H1 (cell line): ENCODE data around the gene C15orf61. TPM values are rescaled to one million over a fixed set of nuclear protein-coding genes. Genes with fewer than 3 reads are reported as not detected.

ENCODE experiments used
- CTCF ChIA-PET: fragments of 300-600 bp; sonication (Branson Sonifier 250); formaldehyde crosslinking; loops from one replicate; lab custom pipeline; 2021; ENCODE audit not compliant: partially characterized antibody; lab: Charles Lee
- POLR2A ChIA-PET: fragments of 300-600 bp; sonication (Branson Sonifier 250); formaldehyde crosslinking; loops from one replicate; lab custom pipeline; 2021; ENCODE audit warnings: inconsistent platforms; ENCODE audit not compliant: partially characterized antibody; lab: Charles Lee
- DNase-seq, 2 experiments: peaks; one replicate each; pipeline versions ENCODE4 v3.0.0 to v3.0.0-alpha.2; 2010 to 2022; ENCODE audit warnings: low spot score in 2 of 2, low read depth in 1 of 2, mixed read lengths in 1 of 2
- FAIRE-seq: peaks from 2 replicates; lab custom pipeline; 2011; peaks lifted over from hg19 to GRCh38; lab: Jason Lieb, UNC
- H2AFZ ChIP-seq: 2 replicates; pipeline ENCODE4 v1.8.1; 2012; ENCODE audit warnings: low read length, inconsistent platforms
- H2AK5ac ChIP-seq: 2 replicates; pipeline ENCODE4 v1.6.1; 2013; ENCODE audit warnings: low read depth, low read length
- H2BK120ac ChIP-seq: replicated peaks from 2 replicates; pipeline ENCODE3; 2013; ENCODE audit warnings: low read depth, low read length, inconsistent platforms
- H2BK12ac ChIP-seq: 2 replicates; pipeline ENCODE4 v1.6.1; 2013; ENCODE audit warnings: low read depth, low read length
- H2BK15ac ChIP-seq: 2 replicates; pipeline ENCODE4 v1.6.1; 2013; ENCODE audit warnings: low read length
- H2BK20ac ChIP-seq: 2 replicates; pipeline ENCODE4 v1.6.1; 2013; ENCODE audit warnings: low read length
- H2BK5ac ChIP-seq: 2 replicates; pipeline ENCODE4 v1.6.1; 2013; ENCODE audit warnings: low read depth, low read length
- H3K14ac ChIP-seq: 2 replicates; pipeline ENCODE4 v1.6.1; 2013; ENCODE audit warnings: inconsistent platforms; ENCODE audit not compliant: insufficient read length
- H3K18ac ChIP-seq: 2 replicates; pipeline ENCODE4 v1.6.1; 2013; ENCODE audit warnings: low read length; ENCODE audit errors: extremely low read depth
- H3K23ac ChIP-seq: 2 replicates; pipeline ENCODE4 v1.6.1; 2013; ENCODE audit warnings: inconsistent platforms; ENCODE audit not compliant: insufficient read length
- H3K23me2 ChIP-seq: 2 replicates; pipeline ENCODE4 v1.6.1; 2013; ENCODE audit warnings: low read depth, low read length
- H3K27ac ChIP-seq: 2 replicates; pipeline ENCODE4 v1.6.1; 2011; ENCODE audit warnings: low read depth, low read length, inconsistent platforms
- H3K27me3 ChIP-seq, 4 experiments: replicated peaks in 1 of 4; 1 replicate in 1 of 4; 2 replicates in 3 of 4; pipeline versions ENCODE4 v1.6.1 to v1.8.1; 2011 to 2013; ENCODE audit warnings: low read length in 3 of 4, mild to moderate bottlenecking in 3 of 4, inconsistent platforms in 2 of 4, mixed read lengths in 2 of 4, moderate library complexity in 1 of 4; ENCODE audit not compliant: control insufficient read depth in 3 of 4, insufficient read depth in 3 of 4; ENCODE audit errors: extremely low read depth in 1 of 4
- H3K36me3 ChIP-seq, 4 experiments: 2 replicates each; pipeline versions ENCODE4 v1.6.1 to v1.8.1; 2011 to 2013; ENCODE audit warnings: mild to moderate bottlenecking in 4 of 4, low read length in 3 of 4, moderate library complexity in 2 of 4, control low read depth in 1 of 4, inconsistent platforms in 1 of 4; ENCODE audit not compliant: insufficient read depth in 4 of 4, control insufficient read depth in 2 of 4
- H3K4ac ChIP-seq: replicated peaks from 2 replicates; pipeline ENCODE3; 2013; ENCODE audit warnings: low read length, low read depth, mixed read lengths, inconsistent platforms; ENCODE audit not compliant: insufficient read length
- H3K4me1 ChIP-seq, 4 experiments: replicated peaks in 1 of 4; 1 replicate in 1 of 4; 2 replicates in 3 of 4; pipeline versions ENCODE4 v1.6.1 to v1.8.1; 2011 to 2013; ENCODE audit warnings: low read length in 3 of 4, inconsistent platforms in 2 of 4, mixed read lengths in 1 of 4; ENCODE audit not compliant: insufficient read depth in 4 of 4, control insufficient read depth in 3 of 4
- H3K4me2 ChIP-seq, 2 experiments: 2 replicates each; pipeline versions ENCODE4 v1.6.1 to v1.8.1; 2011 to 2013; ENCODE audit warnings: low read depth in 2 of 2, low read length in 2 of 2, control low read depth in 1 of 2, inconsistent platforms in 1 of 2, mild to moderate bottlenecking in 1 of 2; ENCODE audit not compliant: insufficient read depth in 1 of 2
- H3K4me3 ChIP-seq, 4 experiments: fragments of 200-600, 300-600 bp in 1 of 4; sonication (generic), shearing (Covaris generic), sonication (Bioruptor Twin) in 1 of 4; 2 replicates each; pipeline versions ENCODE4 v1.5.1 to v1.8.1; 2011 to 2016; ENCODE audit warnings: low read length in 4 of 4, low read depth in 3 of 4, control low read depth in 2 of 4, inconsistent platforms in 2 of 4, mild to moderate bottlenecking in 2 of 4, mixed read lengths in 1 of 4, moderate library complexity in 1 of 4; ENCODE audit not compliant: insufficient read depth in 2 of 4; ENCODE audit errors: extremely low read depth in 1 of 4
- H3K56ac ChIP-seq: replicated peaks from 2 replicates; pipeline ENCODE3; 2013; ENCODE audit warnings: low read depth, mild to moderate bottlenecking, mixed read lengths, low read length, inconsistent platforms; ENCODE audit not compliant: insufficient read length
- H3K79me1 ChIP-seq: 2 replicates; pipeline ENCODE4 v1.6.1; 2013; ENCODE audit warnings: low read depth, low read length, control low read depth
- H3K79me2 ChIP-seq, 2 experiments: 2 replicates each; pipeline versions ENCODE4 v1.6.1 to v1.8.1; 2012 to 2013; ENCODE audit warnings: low read length in 2 of 2, mild to moderate bottlenecking in 2 of 2, inconsistent platforms in 1 of 2; ENCODE audit not compliant: insufficient read depth in 2 of 2, control insufficient read depth in 1 of 2
- H3K9ac ChIP-seq, 4 experiments: replicated peaks in 1 of 4; 1 replicate in 1 of 4; 2 replicates in 3 of 4; pipeline versions ENCODE4 v1.6.1 to v1.8.1; 2011 to 2013; ENCODE audit warnings: low read depth in 3 of 4, low read length in 3 of 4, control low read depth in 2 of 4, mild to moderate bottlenecking in 2 of 4, moderate library complexity in 2 of 4, inconsistent platforms in 1 of 4; ENCODE audit errors: extremely low read depth in 1 of 4
- H3K9me3 ChIP-seq, 2 experiments: 2 replicates each; pipeline versions ENCODE4 v1.6.1 to v1.8.1; 2012 to 2013; ENCODE audit warnings: mild to moderate bottlenecking in 2 of 2, moderate library complexity in 2 of 2, control low read depth in 1 of 2, inconsistent platforms in 1 of 2, low read depth in 1 of 2, low read length in 1 of 2, mixed read lengths in 1 of 2; ENCODE audit not compliant: insufficient read depth in 2 of 2
- H4K20me1 ChIP-seq, 2 experiments: replicated peaks in 1 of 2; 2 replicates each; pipeline versions ENCODE3 to v1.8.1; 2011 to 2013; ENCODE audit warnings: inconsistent platforms in 2 of 2, low read length in 2 of 2, mild to moderate bottlenecking in 1 of 2; ENCODE audit not compliant: insufficient read depth in 2 of 2, control insufficient read depth in 1 of 2
- H4K5ac ChIP-seq: 2 replicates; pipeline ENCODE4 v1.6.1; 2013; ENCODE audit warnings: low read length, low read depth, mixed read lengths, inconsistent platforms; ENCODE audit not compliant: insufficient read length
- H4K8ac ChIP-seq: 2 replicates; pipeline ENCODE4 v1.8.0; 2013; ENCODE audit warnings: mild to moderate bottlenecking, moderate library complexity, low read length, inconsistent platforms; ENCODE audit not compliant: insufficient read depth; ENCODE audit errors: extremely low read depth
- H4K91ac ChIP-seq: replicated peaks from 2 replicates; pipeline ENCODE3; 2013; ENCODE audit warnings: low read length, mixed read lengths, inconsistent platforms; ENCODE audit not compliant: insufficient read length
- CHD1 ChIP-seq: IDR thresholded peaks from 2 replicates; pipeline ENCODE4 v1.6.1; 2012; ENCODE audit warnings: low read depth, low read length, improper control_type of control experiment
- EZH2 ChIP-seq: fragments of 200-600 bp; sonication (generic); IDR thresholded peaks from 2 replicates; pipeline ENCODE4 v1.7.1; 2012; ENCODE audit warnings: low read depth, mild to moderate bottlenecking, moderate library complexity, low read length, inconsistent platforms; ENCODE audit not compliant: severe bottlenecking
- HDAC6 ChIP-seq: IDR thresholded peaks from one replicate; pipeline ENCODE4 v1.7.1; 2012; ENCODE audit warnings: low read depth, mild to moderate bottlenecking, inconsistent platforms, low read length, moderate library complexity
- KDM1A ChIP-seq: fragments of 200-600, 300-600 bp; sonication (generic); IDR thresholded peaks from 2 replicates; pipeline ENCODE4 v1.7.1; 2016; ENCODE audit warnings: mild to moderate bottlenecking, low read length, borderline replicate concordance
- RXRA ChIP-seq: IDR thresholded peaks from 2 replicates; pipeline ENCODE4 v1.6.1; 2011; ENCODE audit warnings: low read depth, mild to moderate bottlenecking, low read length, moderate library complexity; ENCODE audit not compliant: insufficient read depth
- SIX5 ChIP-seq: IDR thresholded peaks from 2 replicates; pipeline ENCODE4 v1.6.1; 2011; ENCODE audit warnings: mild to moderate bottlenecking, low read depth, low read length
- SP4 ChIP-seq: IDR thresholded peaks from 2 replicates; pipeline ENCODE4 v1.6.1; 2012; ENCODE audit warnings: low read length, inconsistent platforms
- TAF1 ChIP-seq: IDR thresholded peaks from 2 replicates; pipeline ENCODE4 v1.6.1; 2011; ENCODE audit warnings: mild to moderate bottlenecking, low read depth, low read length
- TEAD4 ChIP-seq: IDR thresholded peaks from 2 replicates; pipeline ENCODE4 v1.6.1; 2012; ENCODE audit warnings: low read depth, low read length, inconsistent platforms, mixed read lengths
- WGBS, 2 experiments: shearing (Covaris generic) in 1 of 2; methylation state at CpG; one replicate each; pipeline versions ENCODE4 v1.1.6 to v1.1.7; 2013 to 2015; ENCODE audit warnings: low lambda C conversion rate in 2 of 2, mixed read lengths in 2 of 2, inconsistent platforms in 1 of 2, low coverage in 1 of 2, missing lambda C conversion rate in 1 of 2; ENCODE audit not compliant: insufficient replicate concordance in 2 of 2, insufficient coverage in 1 of 2, insufficient read length in 1 of 2; ENCODE audit errors: extremely low coverage in 1 of 2, missing lambda C conversion rate in 1 of 2; 5-methylcytosine and 5-hydroxymethylcytosine counted together
- polyA plus RNA-seq, 7 experiments: library from polyadenylated mRNA; depleted of rRNA in 3 of 7; stranded (reverse) in 5 of 7; unstranded in 2 of 7; fragments of >200 nt in 5 of 7; fragments of 200-250 nt in 2 of 7; gene quantifications; 1 replicate in 5 of 7; 2 replicates in 1 of 7; 4 replicates in 1 of 7; pipeline versions ENCODE4 v1.2.1 to v1.2.3, GENCODE V29; 2011 to 2013; ENCODE audit warnings: missing spikeins in 2 of 7, mixed read lengths in 2 of 7
- total RNA-seq: library from RNA; stranded (reverse); fragmentation: NEBNext Ultra II Directional; extraction: Animal tissue kit (Norgen Biotek cat#: 25700); gene quantifications from 2 replicates; pipeline ENCODE4 v1.2.1, GENCODE V29; 2021
- TF ChIP-seq, protein P1 (sequence below): IDR thresholded peaks from 2 replicates; pipeline ENCODE4 v1.6.1; 2011; ENCODE audit warnings: low read depth, mild to moderate bottlenecking, low read length; ENCODE audit not compliant: insufficient read depth
- TF ChIP-seq, protein P2 (sequence below), 3 experiments: IDR thresholded peaks; 1 replicate in 2 of 3; 2 replicates in 1 of 3; pipeline versions ENCODE4 v1.5.1 to v1.6.1; 2011; ENCODE audit warnings: low read length in 3 of 3, mild to moderate bottlenecking in 3 of 3, inconsistent platforms in 2 of 3, low read depth in 1 of 3, moderate library complexity in 1 of 3; ENCODE audit not compliant: insufficient read depth in 1 of 3; ENCODE audit errors: control extremely low read depth in 1 of 3

Gene C15orf61
- total and polyA plus RNA-seq, 2 of the 8 experiments (the other 6 are each of a cell fraction or from before 2014, with no cell fraction given): 1.7 to 2.0 TPM

DNA sequence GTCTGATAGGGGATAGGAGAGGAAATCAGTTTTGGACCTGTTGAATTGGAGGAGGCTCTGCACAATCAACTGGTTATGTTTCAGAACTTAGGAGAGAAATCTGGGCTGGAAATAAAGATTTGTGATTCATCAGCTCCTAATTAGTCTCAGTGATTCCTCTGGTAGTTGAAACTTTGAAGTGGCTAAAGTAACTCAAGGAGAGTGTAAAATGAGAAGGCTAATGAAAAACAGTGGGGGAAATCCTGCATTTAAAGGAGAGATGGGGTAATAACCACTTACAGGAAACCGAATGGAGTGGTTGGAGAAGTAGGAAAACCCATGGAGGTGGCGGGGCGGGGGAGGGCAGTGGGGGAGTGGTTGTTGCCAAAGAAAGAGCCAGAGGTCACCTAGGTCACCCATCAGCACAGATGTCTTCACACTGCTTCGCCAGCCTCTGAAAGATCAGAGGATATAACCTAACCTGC, 54.1 kb downstream of the C15orf61 start:
- Histone ChIP-seq H3K4me1 (peaks cover 0 to 6% (median 0%) of the 10 kb centered on the region in 4 experiments; a peak in 2 of 7 replicates), H2BK15ac (no peak overlapping the region), H3K79me1 (no peaks in the 10 kb centered on the region), H2BK20ac (no peak overlapping the region), H2BK12ac (no peak overlapping the region), H3K4ac (no peak overlapping the region), H4K8ac (no peak overlapping the region; the same call in 1 of the 2 replicates), H2AK5ac (no peak overlapping the region), H4K5ac (no peak overlapping the region), H3K36me3 (no peaks in the 10 kb centered on the region), H3K4me2 (no peak overlapping the region), H3K23me2 (no peaks in the 10 kb centered on the region), H3K4me3 (no peak overlapping the region), H3K9me3 (no peaks in the 10 kb centered on the region), H2AFZ (no peak overlapping the region), H3K79me2 (no peaks in the 10 kb centered on the region), H2BK5ac (no peak overlapping the region), H3K56ac (no peak overlapping the region), H2BK120ac (no peak overlapping the region), H3K14ac (no peak overlapping the region), H3K9ac (no peak overlapping the region), H4K20me1 (no peaks in the 10 kb centered on the region), H3K23ac (no peak overlapping the region), H3K18ac (no peak overlapping the region), H3K27me3 (no peaks in the 10 kb centered on the region), H3K27ac (no peak overlapping the region), H4K91ac (no peak overlapping the region)
- CTCF ChIA-PET: interaction anchor here (0.6 to 0.8 kb wide), 2 partner anchors 39 to 637 kb away, joined by 3 read pairs; no protein-coding TSS in a partner anchor
- no peak for DNase-seq
- POLR2A ChIA-PET: no interaction called here
- 79% methylated on average over 4 of the region's 4 CpGs; no CpG with 5 or more reads in 1 of the 2 experiments for WGBS, 2 experiments
- FAIRE-seq: no peak
- TF ChIP-seq TEAD4: no peak
- no peak for TF ChIP-seq SIX5
- no peak for TF ChIP-seq KDM1A
- no peak for TF ChIP-seq EZH2
- TF ChIP-seq, protein P1, sequence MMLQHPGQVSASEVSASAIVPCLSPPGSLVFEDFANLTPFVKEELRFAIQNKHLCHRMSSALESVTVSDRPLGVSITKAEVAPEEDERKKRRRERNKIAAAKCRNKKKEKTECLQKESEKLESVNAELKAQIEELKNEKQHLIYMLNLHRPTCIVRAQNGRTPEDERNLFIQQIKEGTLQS: no peak
- no peak for TF ChIP-seq HDAC6
- TF ChIP-seq SP4: no peak
- TF ChIP-seq, protein P2, sequence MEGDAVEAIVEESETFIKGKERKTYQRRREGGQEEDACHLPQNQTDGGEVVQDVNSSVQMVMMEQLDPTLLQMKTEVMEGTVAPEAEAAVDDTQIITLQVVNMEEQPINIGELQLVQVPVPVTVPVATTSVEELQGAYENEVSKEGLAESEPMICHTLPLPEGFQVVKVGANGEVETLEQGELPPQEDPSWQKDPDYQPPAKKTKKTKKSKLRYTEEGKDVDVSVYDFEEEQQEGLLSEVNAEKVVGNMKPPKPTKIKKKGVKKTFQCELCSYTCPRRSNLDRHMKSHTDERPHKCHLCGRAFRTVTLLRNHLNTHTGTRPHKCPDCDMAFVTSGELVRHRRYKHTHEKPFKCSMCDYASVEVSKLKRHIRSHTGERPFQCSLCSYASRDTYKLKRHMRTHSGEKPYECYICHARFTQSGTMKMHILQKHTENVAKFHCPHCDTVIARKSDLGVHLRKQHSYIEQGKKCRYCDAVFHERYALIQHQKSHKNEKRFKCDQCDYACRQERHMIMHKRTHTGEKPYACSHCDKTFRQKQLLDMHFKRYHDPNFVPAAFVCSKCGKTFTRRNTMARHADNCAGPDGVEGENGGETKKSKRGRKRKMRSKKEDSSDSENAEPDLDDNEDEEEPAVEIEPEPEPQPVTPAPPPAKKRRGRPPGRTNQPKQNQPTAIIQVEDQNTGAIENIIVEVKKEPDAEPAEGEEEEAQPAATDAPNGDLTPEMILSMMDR (IDR thresholded peaks at IDR 0.05; ENCODE audit: control extremely low read depth in 1 of 3, insufficient read depth in 1 of 3, low read depth in 1 of 3, low read length in 3 of 3): no peak
- no peak for TF ChIP-seq RXRA
- no peak for TF ChIP-seq TAF1
- TF ChIP-seq CHD1: no peak
